GM12891 (cell line): ENCODE results near the gene PREX1.

Experiments
- DNase-seq: peaks from one replicate; pipeline ENCODE4 v3.0.0; 2011; ENCODE audit warnings: low spot score; ENCODE audit not compliant: insufficient read length
- FAIRE-seq: peaks from 2 replicates; lab custom pipeline; 2011; peaks lifted over from hg19 to GRCh38; lab: Jason Lieb, UNC
- PAX5 ChIP-seq: IDR thresholded peaks from 2 replicates; pipeline ENCODE4 v1.6.1; 2011; ENCODE audit warnings: low read length, moderate library complexity, mild to moderate bottlenecking; ENCODE audit not compliant: insufficient read depth, severe bottlenecking
- POLR2A ChIP-seq: IDR thresholded peaks from 2 replicates; pipeline ENCODE4 v1.6.1; 2011; ENCODE audit warnings: low read depth, low read length, control low read depth
- POLR2AphosphoS5 ChIP-seq: IDR thresholded peaks from 2 replicates; pipeline ENCODE4 v1.6.1; 2011; ENCODE audit warnings: low read depth, low read length, control low read depth
- POU2F2 ChIP-seq: IDR thresholded peaks from 2 replicates; pipeline ENCODE4 v1.6.1; 2011; ENCODE audit warnings: low read depth, mild to moderate bottlenecking, control low read depth, low read length, moderate library complexity
- SPI1 ChIP-seq: IDR thresholded peaks from 2 replicates; pipeline ENCODE4 v1.6.1; 2011; ENCODE audit warnings: low read depth, low read length, control low read depth
- TAF1 ChIP-seq: IDR thresholded peaks from 2 replicates; pipeline ENCODE4 v1.6.1; 2011; ENCODE audit warnings: low read depth, low read length, control low read depth

Gene PREX1

GRCh38 chr20:48858075-48858790 is 30.4 kb upstream of the PREX1 start:
- TF ChIP-seq PAX5, result no peak
- no peak for TF ChIP-seq POLR2AphosphoS5
- no peak for TF ChIP-seq TAF1
- no peak for TF ChIP-seq SPI1
- TF ChIP-seq POU2F2, result no peak
- TF ChIP-seq POLR2A, result no peak
- no peak for DNase-seq
- FAIRE-seq, result no peak

- DNase-seq, result no peak
- TF ChIP-seq TAF1 (no peak), POLR2AphosphoS5 (no peak), PAX5 (no peak), POLR2A (no peak), SPI1 (no peak), POU2F2 (no peak)
- FAIRE-seq, result no peak
These were observed 28.3 kb upstream of the PREX1 start for GRCh38 chr20:48856130-48856529.

- TF ChIP-seq PAX5 (no peak), POLR2A (no peak), POLR2AphosphoS5 (no peak), POU2F2 (no peak), TAF1 (no peak), SPI1 (no peak)
- FAIRE-seq (peak; percentile 47), DNase-seq (no peak)
These were observed 27.2 kb upstream of the PREX1 start for GRCh38 chr20:48855046-48855445.

- no peak for TF ChIP-seq POU2F2
- TF ChIP-seq SPI1, result no peak
- no peak for TF ChIP-seq PAX5
- no peak for TF ChIP-seq TAF1
- no peak for TF ChIP-seq POLR2A
- no peak for TF ChIP-seq POLR2AphosphoS5
- DNase-seq, result no peak
- FAIRE-seq, result no peak
These were observed 24.8 kb upstream of the PREX1 start for GRCh38 chr20:48852609-48853008.

GRCh38 chr20:48851579-48851978 is 23.8 kb upstream of the PREX1 start:
- DNase-seq (no peak), FAIRE-seq (no peak)
- TF ChIP-seq SPI1, result no peak
- no peak for TF ChIP-seq TAF1
- no peak for TF ChIP-seq POLR2AphosphoS5
- no peak for TF ChIP-seq PAX5
- TF ChIP-seq POU2F2, result no peak
- TF ChIP-seq POLR2A, result no peak

- no peak for FAIRE-seq
- DNase-seq, result no peak
- TF ChIP-seq POLR2A (no peak), POLR2AphosphoS5 (no peak)
These were observed 23.1 kb upstream of the PREX1 start for GRCh38 chr20:48850977-48851299.

GRCh38 chr20:48850257-48850976 is 22.6 kb upstream of the PREX1 start:
- DNase-seq (no peak), FAIRE-seq (no peak)
- TF ChIP-seq PAX5 (no peak), POU2F2 (no peak), POLR2AphosphoS5 (no peak), SPI1 (no peak), TAF1 (no peak), POLR2A (no peak)

GRCh38 chr20:48849779-48850178 is 22.0 kb upstream of the PREX1 start:
- no peak for DNase-seq
- no peak for TF ChIP-seq POLR2A
- TF ChIP-seq POU2F2, result no peak
- no peak for TF ChIP-seq POLR2AphosphoS5
- TF ChIP-seq PAX5, result no peak
- no peak for TF ChIP-seq TAF1
- TF ChIP-seq SPI1, result no peak
- no peak for FAIRE-seq

GRCh38 chr20:48849299-48849698 is 21.5 kb upstream of the PREX1 start:
- DNase-seq (no peak), FAIRE-seq (no peak)
- TF ChIP-seq PAX5 (no peak), POU2F2 (no peak), SPI1 (no peak), POLR2A (no peak), TAF1 (no peak), POLR2AphosphoS5 (no peak)
